ENCODE data around the gene IL6R.
A peak's percentile ranks its signal among the peaks of the same experiment; 100 is the strongest.

Gene IL6R

DNA sequence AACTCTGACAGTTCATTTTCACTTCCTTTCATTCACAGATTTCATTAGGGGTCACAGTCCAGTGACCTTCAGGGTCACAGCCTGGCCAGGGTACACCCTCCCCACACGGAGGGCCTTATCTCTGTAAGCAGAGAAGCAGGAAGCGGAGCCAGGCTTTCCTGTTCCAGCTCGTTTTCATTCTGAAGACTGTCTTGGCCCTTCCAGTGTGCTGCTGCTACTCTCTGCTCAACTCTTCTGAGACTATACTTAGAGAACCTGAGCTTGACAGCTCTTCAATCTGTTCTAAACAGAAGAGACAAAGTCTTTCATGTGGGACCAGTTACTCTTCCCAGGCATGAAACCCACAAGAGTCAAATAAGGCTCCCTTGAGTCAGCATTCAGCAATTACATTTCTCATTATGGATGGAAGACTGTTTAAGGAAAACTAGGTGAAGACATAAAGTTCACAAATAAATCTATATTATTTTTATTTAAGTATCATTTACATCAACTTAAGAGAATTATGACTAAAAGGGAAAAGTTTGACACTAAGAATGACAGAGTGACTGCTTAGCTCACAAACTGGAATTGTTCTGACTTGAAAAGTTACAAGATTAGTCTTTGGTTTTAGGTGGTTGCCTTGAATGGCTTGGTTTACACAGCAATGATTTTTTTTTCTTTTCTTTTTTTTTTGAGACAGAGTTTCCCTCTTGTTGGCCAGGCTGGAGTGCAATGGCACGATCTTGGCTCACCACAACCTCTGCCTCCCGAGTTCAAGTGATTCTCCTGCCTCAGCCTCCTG, 92.1 kb downstream of the IL6R start:
- Mint-ChIP-seq H3K4me1 (no peaks in the 10 kb centered on the region), H3K9me3 (no peaks in the 10 kb centered on the region), H3K4me3 (no peak overlapping the region), H3K27ac (no peak overlapping the region), H3K36me3 (ENCODE audit: low read depth) (no peaks in the 10 kb centered on the region), H3K27me3 (ENCODE audit: low read depth) (peaks cover 64% of the 10 kb centered on the region)
- TF ChIP-seq, protein P1, sequence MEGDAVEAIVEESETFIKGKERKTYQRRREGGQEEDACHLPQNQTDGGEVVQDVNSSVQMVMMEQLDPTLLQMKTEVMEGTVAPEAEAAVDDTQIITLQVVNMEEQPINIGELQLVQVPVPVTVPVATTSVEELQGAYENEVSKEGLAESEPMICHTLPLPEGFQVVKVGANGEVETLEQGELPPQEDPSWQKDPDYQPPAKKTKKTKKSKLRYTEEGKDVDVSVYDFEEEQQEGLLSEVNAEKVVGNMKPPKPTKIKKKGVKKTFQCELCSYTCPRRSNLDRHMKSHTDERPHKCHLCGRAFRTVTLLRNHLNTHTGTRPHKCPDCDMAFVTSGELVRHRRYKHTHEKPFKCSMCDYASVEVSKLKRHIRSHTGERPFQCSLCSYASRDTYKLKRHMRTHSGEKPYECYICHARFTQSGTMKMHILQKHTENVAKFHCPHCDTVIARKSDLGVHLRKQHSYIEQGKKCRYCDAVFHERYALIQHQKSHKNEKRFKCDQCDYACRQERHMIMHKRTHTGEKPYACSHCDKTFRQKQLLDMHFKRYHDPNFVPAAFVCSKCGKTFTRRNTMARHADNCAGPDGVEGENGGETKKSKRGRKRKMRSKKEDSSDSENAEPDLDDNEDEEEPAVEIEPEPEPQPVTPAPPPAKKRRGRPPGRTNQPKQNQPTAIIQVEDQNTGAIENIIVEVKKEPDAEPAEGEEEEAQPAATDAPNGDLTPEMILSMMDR (IDR thresholded peaks at IDR 0.05; ENCODE audit: unreplicated experiment in 3 of 3) = no peak

DNA sequence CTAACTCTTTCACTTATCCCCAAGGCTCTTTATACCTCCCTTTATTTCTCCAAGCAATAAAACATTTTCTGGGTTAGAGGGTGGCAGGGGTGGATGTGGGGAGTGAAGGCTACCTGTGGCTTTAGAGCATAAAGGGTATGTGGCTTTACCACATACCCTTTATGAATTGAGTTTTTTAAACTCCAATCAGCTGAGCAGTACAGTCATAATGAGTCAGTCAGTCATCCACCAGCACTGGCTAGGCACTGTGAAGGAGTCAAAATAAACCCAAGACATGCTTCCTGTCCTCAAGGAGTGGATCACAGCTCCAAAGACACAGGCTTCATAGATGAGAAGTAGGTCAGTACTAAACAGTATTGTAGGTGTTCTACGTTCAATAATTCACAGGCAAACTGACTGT, 94.3 kb downstream of the IL6R start:
- Mint-ChIP-seq H3K27me3 (ENCODE audit: low read depth) (peaks cover 80% of the 10 kb centered on the region), H3K9me3 (peaks cover 4% of the 10 kb centered on the region)
- TF ChIP-seq, protein P1 (IDR thresholded peaks at IDR 0.05; ENCODE audit: unreplicated experiment in 3 of 3) = no peak

DNA sequence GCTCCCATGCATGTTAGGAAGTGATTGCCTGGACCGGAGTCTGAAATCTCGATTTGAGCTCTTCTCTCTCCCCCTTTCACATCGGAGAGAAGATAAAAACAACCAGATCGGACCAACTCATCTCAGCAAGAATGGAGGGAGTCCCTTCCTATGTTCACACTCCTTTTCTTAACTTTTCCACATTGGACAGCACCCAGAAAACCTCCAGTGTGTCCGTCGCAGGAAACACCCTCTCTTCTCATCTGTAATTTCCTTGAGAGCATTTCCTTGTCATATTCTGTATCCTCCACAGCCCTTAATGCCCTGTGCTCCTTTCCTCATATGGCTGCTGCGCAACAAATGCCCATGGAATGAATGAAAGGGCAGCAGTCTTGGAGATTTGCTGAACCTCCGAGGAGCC, 95.4 kb downstream of the IL6R start:
- Mint-ChIP-seq H3K9me3 (peaks cover 8% of the 10 kb centered on the region), H3K27me3 (ENCODE audit: low read depth) (peaks cover 86% of the 10 kb centered on the region), H3K4me3 (peak overlapping the region; percentile 11 to 60 (median 40)), H3K36me3 (ENCODE audit: low read depth) (peaks cover 4% of the 10 kb centered on the region), H3K4me1 (no peaks in the 10 kb centered on the region), H3K27ac (no peak overlapping the region)
- TF ChIP-seq, protein P1 (IDR thresholded peaks at IDR 0.05; ENCODE audit: unreplicated experiment in 3 of 3) = no peak

More for the DNA sequence above, 94.3 kb downstream of the IL6R start:
- Mint-ChIP-seq H3K36me3 (ENCODE audit: low read depth) (peaks cover 4% of the 10 kb centered on the region), H3K4me3 (no peak overlapping the region), H3K27ac (no peak overlapping the region), H3K4me1 (no peaks in the 10 kb centered on the region)

DNA sequence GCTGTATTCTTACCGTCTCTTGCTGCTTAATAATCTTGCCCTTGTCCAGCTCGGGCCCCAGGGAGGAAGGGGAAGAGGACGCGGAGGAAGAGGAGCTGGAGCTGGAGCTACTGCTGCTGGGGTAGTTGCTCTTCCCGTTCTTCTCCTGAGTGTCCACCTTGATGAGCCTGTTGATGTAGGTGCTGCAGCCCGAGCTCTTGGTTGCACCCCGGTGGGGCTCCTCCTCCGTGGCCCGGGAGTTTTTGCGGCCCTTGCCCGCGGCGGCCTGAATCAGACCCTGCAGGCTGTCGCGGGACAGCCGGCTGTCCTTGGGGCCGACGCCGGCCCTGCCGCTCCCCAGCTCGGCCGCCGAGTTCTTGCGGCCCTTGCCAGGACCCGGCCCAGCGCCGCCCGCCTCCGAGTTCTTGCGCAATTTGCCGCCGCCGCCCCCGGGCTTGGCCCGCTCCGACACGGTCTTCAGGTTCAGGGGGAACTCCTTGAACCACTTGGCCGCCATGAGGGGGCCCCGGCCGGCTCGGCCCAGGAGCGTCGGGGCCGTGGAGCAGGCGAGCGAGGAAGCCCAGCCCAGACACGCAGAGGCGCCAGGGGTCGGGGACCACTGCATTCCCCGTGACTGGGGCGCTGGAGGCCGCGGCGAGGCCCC, 96.4 kb downstream of the IL6R start:
- H3K36me3 Mint-ChIP-seq (ENCODE audit: low read depth) = peaks cover 4% of the 10 kb centered on the region
- H3K27me3 Mint-ChIP-seq (ENCODE audit: low read depth) = peaks cover 87% of the 10 kb centered on the region
- no peaks in the 10 kb centered on the region for H3K4me1 Mint-ChIP-seq
- H3K27ac Mint-ChIP-seq = no peak overlapping the region
- H3K9me3 Mint-ChIP-seq = peaks cover 9% of the 10 kb centered on the region
- TF ChIP-seq, protein P1 (IDR thresholded peaks at IDR 0.05; ENCODE audit: unreplicated experiment in 3 of 3) = no peak
- H3K4me3 Mint-ChIP-seq = peak overlapping the region; percentile 73 to 79 (median 75)

DNA sequence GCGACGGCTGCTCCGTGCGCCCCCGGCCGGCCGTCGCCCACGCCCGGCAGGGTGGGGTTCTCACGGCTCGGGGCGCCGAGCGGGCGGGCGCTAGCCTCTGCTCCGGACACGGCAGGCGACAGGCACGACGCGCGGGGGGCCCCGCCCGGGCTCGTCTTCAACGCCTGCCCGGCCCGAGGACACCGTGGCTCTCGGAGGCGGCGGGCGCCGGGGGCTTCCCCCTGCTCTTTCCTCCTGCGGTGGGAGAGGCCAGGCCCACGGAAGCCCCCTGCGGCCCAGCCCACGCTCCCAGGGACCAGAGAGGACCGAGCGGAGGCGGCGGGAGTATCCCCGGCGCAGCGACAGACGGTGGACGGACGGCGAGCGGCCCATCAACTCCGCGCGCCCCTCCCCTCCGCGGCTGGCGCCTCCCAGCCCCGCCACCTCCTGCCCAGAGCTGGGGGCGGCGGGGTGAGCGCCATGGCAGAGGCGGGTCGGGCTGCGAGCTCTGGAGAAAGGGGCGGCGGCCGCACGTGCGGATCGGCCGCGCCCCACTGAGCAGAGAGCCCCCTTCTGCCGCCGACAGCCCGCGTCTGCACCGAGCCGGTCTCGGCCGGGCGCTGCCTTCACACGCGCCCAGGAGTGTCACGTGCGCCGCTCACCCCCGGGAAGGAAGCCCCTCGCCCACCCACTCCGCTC, 97.1 kb downstream of the IL6R start, which contains the start of the genes SHE and TDRD10:
TSS of gene SHE (minus strand) at position 347 of the 678 bp plus-strand sequence. CDS start 386 bp downstream, outside the sequence.
TSS of gene TDRD10 (plus strand) at position 154 of the 678 bp plus-strand sequence. CDS start 4,685 bp downstream, outside the sequence.
- peaks cover 87% of the 10 kb centered on the region for H3K27me3 Mint-ChIP-seq (ENCODE audit: low read depth)
- TF ChIP-seq, protein P1 (IDR thresholded peaks at IDR 0.05; ENCODE audit: unreplicated experiment in 3 of 3) = no peak
- peaks cover 4% of the 10 kb centered on the region for H3K36me3 Mint-ChIP-seq (ENCODE audit: low read depth)
- peaks cover 13% of the 10 kb centered on the region for H3K9me3 Mint-ChIP-seq
- peak within 1 kb of the TSS; percentile 73 to 79 (median 75) for H3K4me3 Mint-ChIP-seq
- no peak within 1 kb of the TSS for H3K27ac Mint-ChIP-seq
- H3K4me1 Mint-ChIP-seq = no peaks in the 10 kb centered on the region

Data from nephron (organoid).